Endodermal cell (in vitro differentiated cells): Measurements from ENCODE around the gene RHOG. TPM values are rescaled to one million over a fixed set of nuclear protein-coding genes. Genes with fewer than 3 reads are reported as not detected.
A peak's percentile ranks its signal among the peaks of the same experiment; 100 is the strongest.

Experiments
- DNase-seq: peaks from one replicate; pipeline ENCODE4 v3.0.0-alpha.2; 2017
- H3K27ac ChIP-seq: 2 replicates; pipeline ENCODE4 v1.5.1; 2013; ENCODE audit warnings: mild to moderate bottlenecking, low read depth, low read length, moderate library complexity
- H3K27me3 ChIP-seq: 2 replicates; pipeline ENCODE4 v1.6.1; 2013; ENCODE audit warnings: mild to moderate bottlenecking, low read length, moderate library complexity; ENCODE audit not compliant: insufficient read depth, control insufficient read depth, poor library complexity, severe bottlenecking
- H3K36me3 ChIP-seq: 2 replicates; pipeline ENCODE4 v1.7.0; 2013; ENCODE audit warnings: mild to moderate bottlenecking, low read length, moderate library complexity; ENCODE audit not compliant: control insufficient read depth, insufficient read depth
- H3K4me1 ChIP-seq: one replicate; pipeline ENCODE4 v1.7.0; 2013; ENCODE audit warnings: low read length; ENCODE audit not compliant: control insufficient read depth, insufficient read depth
- H3K4me3 ChIP-seq: 2 replicates; pipeline ENCODE4 v1.5.1; 2013; ENCODE audit warnings: mild to moderate bottlenecking, low read length, moderate library complexity
- H3K9ac ChIP-seq: 2 replicates; pipeline ENCODE4 v1.6.1; 2013; ENCODE audit warnings: mild to moderate bottlenecking, low read length, moderate library complexity; ENCODE audit not compliant: poor library complexity, severe bottlenecking; ENCODE audit errors: extremely low read depth
- H3K9me3 ChIP-seq: 2 replicates; pipeline ENCODE4 v1.6.1; 2013; ENCODE audit warnings: mild to moderate bottlenecking, low read length, moderate library complexity; ENCODE audit not compliant: control insufficient read depth
- H3K27ac Mint-ChIP-seq: 2 replicates; pipeline ENCODE4 v1.8.0; 2020; ENCODE audit warnings: mixed read lengths
- H3K27me3 Mint-ChIP-seq: 2 replicates; pipeline ENCODE4 v1.8.0; 2021; ENCODE audit warnings: mild to moderate bottlenecking, mixed read lengths; ENCODE audit not compliant: insufficient read depth
- H3K36me3 Mint-ChIP-seq: 2 replicates; pipeline ENCODE4 v1.8.0; 2020; ENCODE audit warnings: low read depth, mixed read lengths
- H3K4me1 Mint-ChIP-seq: 2 replicates; pipeline ENCODE4 v1.8.0; 2020; ENCODE audit warnings: mixed read lengths
- H3K4me3 Mint-ChIP-seq: 2 replicates; pipeline ENCODE4 v1.8.0; 2020; ENCODE audit warnings: mild to moderate bottlenecking, moderate library complexity, mixed read lengths
- H3K9me3 Mint-ChIP-seq: 2 replicates; pipeline ENCODE4 v1.8.0; 2020; ENCODE audit warnings: mild to moderate bottlenecking, mixed read lengths
- WGBS, 2 experiments: methylation state at CpG; one replicate each; pipeline versions ENCODE4 v1.1.5 to v1.1.7; 2013; ENCODE audit warnings: missing lambda C conversion rate in 2 of 2, mixed read lengths in 1 of 2; ENCODE audit not compliant: insufficient coverage in 1 of 2, insufficient read length in 1 of 2; 5-methylcytosine and 5-hydroxymethylcytosine counted together
- total RNA-seq, 2 donors: library from RNA; stranded (reverse); fragmentation: NEBNext Ultra II Directional in 1 of 2; extraction: Animal tissue kit (Norgen Biotek cat#: 25700) in 1 of 2; gene quantifications; 2 replicates in 1 of 2; 3 replicates in 1 of 2; pipeline ENCODE4 v1.2.1, GENCODE V29; 2021
- TF ChIP-seq, protein P1 (sequence below): fragments of 200-600 bp; sonication (generic); conservative IDR thresholded peaks from 2 replicates; pipeline ENCODE4 v1.5.0; 2021; ENCODE audit warnings: antibody characterized with exemption, mild to moderate bottlenecking

RHOG gene
- total RNA-seq, 2 donors from 2014 or later = 25.5 to 27.6 TPM

DNA sequence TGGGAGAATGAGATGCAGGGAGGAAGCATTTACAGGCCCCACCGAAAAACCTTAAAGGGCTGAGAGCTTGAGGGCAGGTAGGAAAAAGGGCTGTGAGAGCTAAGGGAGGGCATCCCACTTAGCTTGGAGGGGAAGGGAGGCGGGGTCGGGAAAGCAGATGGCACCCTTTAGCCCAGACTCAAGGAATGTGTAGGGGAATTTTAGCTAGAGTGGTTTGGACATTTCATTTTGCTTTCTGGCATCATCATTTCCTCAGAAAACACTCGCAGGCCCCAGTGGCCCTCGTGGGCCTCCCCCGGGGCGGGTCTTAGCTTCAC, 13.9 kb upstream of the RHOG start:
- Histone ChIP-seq H3K4me3 (no peak overlapping the region), H3K27me3 (no peaks in the 10 kb centered on the region), H3K9me3 (no peaks in the 10 kb centered on the region), H3K9ac (no peak overlapping the region), H3K36me3 (no peaks in the 10 kb centered on the region), H3K27ac (no peak overlapping the region), H3K4me1 (peaks cover 7% of the 10 kb centered on the region)
- peak overlapping the region; percentile 69 for H3K27ac Mint-ChIP-seq
- DNase-seq = no peak
- 13 to 24% methylated on average over 6 to 7 of the region's 7 CpGs for WGBS, 2 experiments
- H3K36me3 Mint-ChIP-seq = no peaks in the 10 kb centered on the region
- H3K4me1 Mint-ChIP-seq = peaks cover 19% of the 10 kb centered on the region
- H3K4me3 Mint-ChIP-seq = peak overlapping the region; percentile 79
- H3K27me3 Mint-ChIP-seq = no peaks in the 10 kb centered on the region
- TF ChIP-seq, protein P1, sequence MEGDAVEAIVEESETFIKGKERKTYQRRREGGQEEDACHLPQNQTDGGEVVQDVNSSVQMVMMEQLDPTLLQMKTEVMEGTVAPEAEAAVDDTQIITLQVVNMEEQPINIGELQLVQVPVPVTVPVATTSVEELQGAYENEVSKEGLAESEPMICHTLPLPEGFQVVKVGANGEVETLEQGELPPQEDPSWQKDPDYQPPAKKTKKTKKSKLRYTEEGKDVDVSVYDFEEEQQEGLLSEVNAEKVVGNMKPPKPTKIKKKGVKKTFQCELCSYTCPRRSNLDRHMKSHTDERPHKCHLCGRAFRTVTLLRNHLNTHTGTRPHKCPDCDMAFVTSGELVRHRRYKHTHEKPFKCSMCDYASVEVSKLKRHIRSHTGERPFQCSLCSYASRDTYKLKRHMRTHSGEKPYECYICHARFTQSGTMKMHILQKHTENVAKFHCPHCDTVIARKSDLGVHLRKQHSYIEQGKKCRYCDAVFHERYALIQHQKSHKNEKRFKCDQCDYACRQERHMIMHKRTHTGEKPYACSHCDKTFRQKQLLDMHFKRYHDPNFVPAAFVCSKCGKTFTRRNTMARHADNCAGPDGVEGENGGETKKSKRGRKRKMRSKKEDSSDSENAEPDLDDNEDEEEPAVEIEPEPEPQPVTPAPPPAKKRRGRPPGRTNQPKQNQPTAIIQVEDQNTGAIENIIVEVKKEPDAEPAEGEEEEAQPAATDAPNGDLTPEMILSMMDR = no peak
- H3K9me3 Mint-ChIP-seq = no peaks in the 10 kb centered on the region

DNA sequence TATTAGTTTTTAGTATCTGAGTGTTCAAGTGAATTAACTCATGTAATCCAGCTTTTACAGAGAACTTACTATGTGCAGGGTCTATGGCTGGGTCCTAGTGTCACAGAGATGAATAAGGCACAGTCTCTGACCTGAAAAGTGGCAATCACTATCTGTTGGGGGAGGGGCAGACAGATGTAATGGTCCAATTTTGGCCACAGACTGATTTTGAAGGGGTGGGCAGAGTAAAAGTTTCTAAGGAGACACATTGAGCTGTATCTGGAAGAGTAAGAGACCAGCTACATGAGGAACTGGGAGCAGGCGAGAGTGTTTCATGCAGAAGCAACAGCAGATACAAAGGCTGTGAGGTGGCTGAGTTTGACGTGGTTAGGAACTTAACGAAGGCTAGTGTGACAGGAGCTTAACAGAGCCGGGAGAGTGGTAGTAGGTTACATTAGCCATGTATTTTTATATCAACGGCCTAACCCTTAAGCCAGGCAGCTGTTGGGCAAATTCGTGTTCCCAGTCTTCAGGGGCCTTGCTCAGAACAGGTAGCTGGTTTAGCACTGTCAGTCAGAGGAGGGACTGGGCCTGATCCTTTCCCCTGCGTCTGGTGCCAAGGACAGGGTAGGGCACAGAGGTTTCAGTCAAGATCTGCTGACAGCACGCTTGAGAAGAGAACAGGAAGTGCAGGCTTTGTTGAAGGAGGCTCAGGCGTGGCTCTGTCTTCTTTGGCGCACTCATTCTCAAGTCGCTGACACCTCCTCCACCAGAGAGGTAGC, 13.3 kb upstream of the RHOG start:
- peaks cover 2% of the 10 kb centered on the region for H3K4me1 ChIP-seq
- H3K27me3 Mint-ChIP-seq = no peaks in the 10 kb centered on the region
- no peak overlapping the region for H3K27ac ChIP-seq
- no peaks in the 10 kb centered on the region for H3K36me3 Mint-ChIP-seq
- peaks cover 19% of the 10 kb centered on the region for H3K4me1 Mint-ChIP-seq
- H3K4me3 Mint-ChIP-seq = peak overlapping the region; percentile 79
- no peaks in the 10 kb centered on the region for H3K9me3 ChIP-seq
- H3K27ac Mint-ChIP-seq = peak overlapping the region; percentile 69
- no peaks in the 10 kb centered on the region for H3K36me3 ChIP-seq
- WGBS, 2 experiments = 83 to 88% methylated on average over 9 to 11 of the region's 11 CpGs
- no peak for DNase-seq
- no peaks in the 10 kb centered on the region for H3K27me3 ChIP-seq
- H3K9ac ChIP-seq = no peak overlapping the region
- H3K4me3 ChIP-seq = no peak overlapping the region
- TF ChIP-seq, protein P1 = no peak
- no peaks in the 10 kb centered on the region for H3K9me3 Mint-ChIP-seq

DNA sequence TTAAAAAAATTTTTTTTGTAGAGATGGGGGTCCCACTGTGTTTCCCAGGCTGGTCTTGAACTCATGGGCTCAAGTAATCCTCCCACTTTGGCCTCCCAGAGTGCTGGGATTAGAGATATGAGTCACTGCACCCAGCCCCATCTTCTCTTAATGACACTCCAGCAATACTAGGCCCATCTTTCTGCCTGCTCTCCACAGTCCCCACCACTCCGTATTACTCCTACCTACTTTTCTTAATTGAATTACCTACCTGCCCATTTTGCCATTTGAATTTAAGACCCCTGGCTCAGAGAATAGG, 12.7 kb upstream of the RHOG start:
- Histone ChIP-seq H3K9ac (no peak overlapping the region), H3K4me1 (peaks cover 2% of the 10 kb centered on the region), H3K9me3 (no peaks in the 10 kb centered on the region), H3K27ac (no peak overlapping the region), H3K4me3 (no peak overlapping the region), H3K36me3 (no peaks in the 10 kb centered on the region), H3K27me3 (no peaks in the 10 kb centered on the region)
- Mint-ChIP-seq H3K4me3 (no peak overlapping the region), H3K4me1 (peaks cover 19% of the 10 kb centered on the region), H3K27me3 (no peaks in the 10 kb centered on the region), H3K9me3 (no peaks in the 10 kb centered on the region), H3K27ac (no peak overlapping the region), H3K36me3 (no peaks in the 10 kb centered on the region)
- WGBS, 2 experiments = 100% methylated on average over 1 of the region's 1 CpG; no CpG with 5 or more reads in 1 of the 2 experiments
- TF ChIP-seq, protein P1 = no peak
- DNase-seq = no peak
